ENCODE measurements around the gene RBM20. TPM values are rescaled to one million over a fixed set of nuclear protein-coding genes. Genes with fewer than 3 reads are reported as not detected.

RBM20 gene
- total RNA-seq, 2 donors from 2014 or later, result 51.7 to 59.9 TPM

- peak; percentile 70 for DNase-seq (ENCODE audit: low spot score)
- peaks cover 0 to 39% of the 10 kb centered on the region in 2 donors for H3K4me1 ChIP-seq
- peaks cover 21% of the 10 kb centered on the region for H3K36me3 ChIP-seq
- H3K27me3 ChIP-seq, result no peaks in the 10 kb centered on the region
- TF ChIP-seq CTCF (IDR thresholded peaks at IDR 0.05), result no peak
- no peak overlapping the region for H3K4me3 ChIP-seq
- peak overlapping the region; percentile 45 to 70 for H3K27ac ChIP-seq
- H3K9me3 ChIP-seq, result no peaks in the 10 kb centered on the region
These were observed 167.8 kb downstream of the RBM20 start for GRCh38 chr10:110811791-110812581.

GRCh38 chr10:110812583-110812982 lies 168.4 kb downstream of the RBM20 start:
- Histone ChIP-seq H3K27ac (peak overlapping the region; percentile 45 to 70), H3K36me3 (peaks cover 21% of the 10 kb centered on the region), H3K27me3 (no peaks in the 10 kb centered on the region), H3K4me3 (no peak overlapping the region), H3K4me1 (peaks cover 0 to 44% of the 10 kb centered on the region in 2 donors), H3K9me3 (no peaks in the 10 kb centered on the region)
- no peak for TF ChIP-seq CTCF (IDR thresholded peaks at IDR 0.05)
- no peak for DNase-seq (ENCODE audit: low spot score)

- DNase-seq (ENCODE audit: low spot score), result no peak
- H3K9me3 ChIP-seq, result no peaks in the 10 kb centered on the region
- peaks cover 21% of the 10 kb centered on the region for H3K36me3 ChIP-seq
- H3K4me1 ChIP-seq, result peaks cover 0 to 57% of the 10 kb centered on the region in 2 donors
- peak overlapping the region; percentile 70 to 86 for H3K27ac ChIP-seq
- no peak for TF ChIP-seq CTCF (IDR thresholded peaks at IDR 0.05)
- no peak overlapping the region for H3K4me3 ChIP-seq
- H3K27me3 ChIP-seq, result no peaks in the 10 kb centered on the region
These were observed 169.8 kb downstream of the RBM20 start for GRCh38 chr10:110813743-110814472.

GRCh38 chr10:110815354-110816004 lies 171.3 kb downstream of the RBM20 start:
- no peaks in the 10 kb centered on the region for H3K9me3 ChIP-seq
- H3K27me3 ChIP-seq, result no peaks in the 10 kb centered on the region
- no peak overlapping the region for H3K4me3 ChIP-seq
- H3K36me3 ChIP-seq, result peaks cover 14% of the 10 kb centered on the region
- peaks cover 0 to 73% of the 10 kb centered on the region in 2 donors for H3K4me1 ChIP-seq
- no peak for DNase-seq (ENCODE audit: low spot score)
- TF ChIP-seq CTCF (IDR thresholded peaks at IDR 0.05), result no peak
- peak overlapping the region; percentile 86 to 90 for H3K27ac ChIP-seq

GRCh38 chr10:110817614-110818013 lies 173.5 kb downstream of the RBM20 start:
- Histone ChIP-seq H3K27me3 (no peaks in the 10 kb centered on the region), H3K9me3 (no peaks in the 10 kb centered on the region), H3K27ac (peak overlapping the region; percentile 86 to 90), H3K4me1 (peaks cover 0 to 79% of the 10 kb centered on the region in 2 donors), H3K4me3 (no peak overlapping the region), H3K36me3 (peaks cover 14% of the 10 kb centered on the region)
- TF ChIP-seq CTCF (IDR thresholded peaks at IDR 0.05), result no peak
- DNase-seq (ENCODE audit: low spot score), result no peak
